Breast epithelium (tissue), 3 donors: Measurements from ENCODE around the gene SYNE2.

Source experiments
- POLR2A ChIP-seq: fragments of 450-650 bp; IDR thresholded peaks from one replicate; pipeline ENCODE4 v1.6.1; 2016; ENCODE audit warnings: antibody characterized with exemption, mild to moderate bottlenecking, moderate library complexity
- POLR2AphosphoS5 ChIP-seq, 3 donors: sonication (generic); formaldehyde crosslinking; IDR thresholded peaks; one replicate each; pipeline ENCODE4 v1.6.1; 2017; ENCODE audit warnings: antibody characterized with exemption in 3 of 3
- TF ChIP-seq, protein P1 (sequence below), 3 donors: fragments of 450-650 bp; IDR thresholded peaks; one replicate each; pipeline ENCODE4 v1.5.1; 2016 to 2017; ENCODE audit warnings: antibody characterized with exemption in 3 of 3, mild to moderate bottlenecking in 3 of 3, moderate library complexity in 3 of 3

DNA sequence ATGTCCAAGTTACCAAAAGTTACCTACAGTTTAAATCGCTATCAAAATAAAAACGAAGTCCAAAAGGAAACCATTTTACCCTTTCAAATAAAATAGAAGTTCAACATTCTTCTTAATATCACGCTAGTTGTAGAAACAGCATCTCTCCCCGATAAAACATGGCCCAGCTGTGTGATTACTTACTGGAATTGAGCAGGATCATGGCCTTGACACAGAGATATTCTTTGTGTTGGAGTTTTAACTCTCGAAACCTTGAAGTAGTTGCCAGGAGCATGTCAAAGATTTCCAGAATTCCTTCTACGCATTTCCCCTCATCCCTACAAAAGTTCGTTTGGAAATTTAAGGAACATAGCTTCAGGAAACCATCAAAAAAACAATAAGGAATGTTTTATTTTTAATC lies 396.6 kb downstream of the SYNE2 start:
- TF ChIP-seq, protein P1, sequence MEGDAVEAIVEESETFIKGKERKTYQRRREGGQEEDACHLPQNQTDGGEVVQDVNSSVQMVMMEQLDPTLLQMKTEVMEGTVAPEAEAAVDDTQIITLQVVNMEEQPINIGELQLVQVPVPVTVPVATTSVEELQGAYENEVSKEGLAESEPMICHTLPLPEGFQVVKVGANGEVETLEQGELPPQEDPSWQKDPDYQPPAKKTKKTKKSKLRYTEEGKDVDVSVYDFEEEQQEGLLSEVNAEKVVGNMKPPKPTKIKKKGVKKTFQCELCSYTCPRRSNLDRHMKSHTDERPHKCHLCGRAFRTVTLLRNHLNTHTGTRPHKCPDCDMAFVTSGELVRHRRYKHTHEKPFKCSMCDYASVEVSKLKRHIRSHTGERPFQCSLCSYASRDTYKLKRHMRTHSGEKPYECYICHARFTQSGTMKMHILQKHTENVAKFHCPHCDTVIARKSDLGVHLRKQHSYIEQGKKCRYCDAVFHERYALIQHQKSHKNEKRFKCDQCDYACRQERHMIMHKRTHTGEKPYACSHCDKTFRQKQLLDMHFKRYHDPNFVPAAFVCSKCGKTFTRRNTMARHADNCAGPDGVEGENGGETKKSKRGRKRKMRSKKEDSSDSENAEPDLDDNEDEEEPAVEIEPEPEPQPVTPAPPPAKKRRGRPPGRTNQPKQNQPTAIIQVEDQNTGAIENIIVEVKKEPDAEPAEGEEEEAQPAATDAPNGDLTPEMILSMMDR (IDR thresholded peaks at IDR 0.05): no peak
- TF ChIP-seq POLR2A: no peak
- no peak for TF ChIP-seq POLR2AphosphoS5 (IDR thresholded peaks at IDR 0.05)
